GM19397 (cell line): ENCODE data around the gene MGLL.

Experiments
- ATAC-seq: cut with Tn5 transposase; IDR thresholded peaks from one replicate; pipeline ENCODE4 v1.9.1; 2021; ENCODE audit warnings: mild to moderate bottlenecking, moderate library complexity; ENCODE audit not compliant: unreplicated experiment

The MGLL gene

GRCh38 chr3:127790882-127791183 is 31.5 kb downstream of the MGLL start:
- peak; percentile 18 for ATAC-seq

- no peak for ATAC-seq
Observed at GRCh38 chr3:127789990-127790881, 32.1 kb downstream of the MGLL start.

- ATAC-seq = no peak
Observed at GRCh38 chr3:127789051-127789450, 33.3 kb downstream of the MGLL start.

GRCh38 chr3:127788451-127788909 is 33.8 kb downstream of the MGLL start:
- ATAC-seq = no peak

GRCh38 chr3:127787571-127788365 is 34.5 kb downstream of the MGLL start:
- no peak for ATAC-seq

- ATAC-seq = no peak
Observed at GRCh38 chr3:127787071-127787490, 35.2 kb downstream of the MGLL start.

- ATAC-seq = no peak
Observed at GRCh38 chr3:127786353-127787070, 35.8 kb downstream of the MGLL start.

GRCh38 chr3:127785711-127786265 is 36.5 kb downstream of the MGLL start:
- no peak for ATAC-seq

- no peak for ATAC-seq
Observed at GRCh38 chr3:127784865-127785710, 37.2 kb downstream of the MGLL start.

GRCh38 chr3:127784283-127784682 is 38.0 kb downstream of the MGLL start:
- peak; percentile 47 for ATAC-seq

GRCh38 chr3:127783642-127784160 is 38.6 kb downstream of the MGLL start:
- ATAC-seq = no peak

- no peak for ATAC-seq
Observed at GRCh38 chr3:127783166-127783565, 39.1 kb downstream of the MGLL start.

GRCh38 chr3:127781411-127782001 is 40.8 kb downstream of the MGLL start:
- no peak for ATAC-seq

GRCh38 chr3:127780536-127781400 is 41.5 kb downstream of the MGLL start:
- no peak for ATAC-seq

- ATAC-seq = no peak
Observed at GRCh38 chr3:127779747-127780146, 42.6 kb downstream of the MGLL start.

- ATAC-seq = no peak
Observed at GRCh38 chr3:127777921-127778656, 44.2 kb downstream of the MGLL start.

- ATAC-seq = no peak
Observed at GRCh38 chr3:127777332-127777731, 45.0 kb downstream of the MGLL start.

- no peak for ATAC-seq
Observed at GRCh38 chr3:127776347-127776746, 46.0 kb downstream of the MGLL start.
